HepG2 (cell line): ENCODE results near the gene CFAP206. TPM values are rescaled to one million over a fixed set of nuclear protein-coding genes. Genes with fewer than 3 reads are reported as not detected.

ENCODE experiments used
- ATAC-seq: fragments of 200-7000 bp; cut with Tn5 transposase; 3 replicates; pipeline ENCODE4 v1.9.1; 2020; ENCODE audit warnings: mild to moderate bottlenecking, moderate library complexity
- BruUV-seq: library from RNA; stranded (reverse); fragments of 400-500 nt; replicated peaks from 2 replicates; lab custom pipeline; 2021; lab: Mats Ljungman, UMichigan
- CTCF ChIA-PET: fragments of 300-600 bp; formaldehyde crosslinking; extraction: SDS; loops from one replicate; lab custom pipeline; 2021; ENCODE audit warnings: low total read pairs, inconsistent platforms, low intra/inter-chr PET ratio; lab: Yijun Ruan, JAX
- POLR2A ChIA-PET: fragments of 350-600 bp; sonication (Branson Sonifier 250); formaldehyde crosslinking; loops from one replicate; lab custom pipeline; 2020; ENCODE audit warnings: antibody characterized with exemption, inconsistent platforms; lab: Yijun Ruan, JAX
- DNase-seq: peaks from one replicate; pipeline ENCODE4 v3.0.0-alpha.2; 2015; ENCODE audit warnings: low spot score
- FAIRE-seq: peaks from 3 replicates; lab custom pipeline; 2011; peaks lifted over from hg19 to GRCh38; lab: Jason Lieb, UNC
- H2AFZ ChIP-seq: one replicate; pipeline ENCODE4 v1.6.1; 2011; ENCODE audit warnings: low read length, inconsistent platforms
- H3K27ac ChIP-seq: fragments of 300-600 bp; 3 replicates; pipeline ENCODE4 v1.8.0; 2011; ENCODE audit warnings: mixed run types, mild to moderate bottlenecking, mixed read lengths, low read length, inconsistent platforms; ENCODE audit not compliant: insufficient read depth; ENCODE audit errors: extremely low read length
- H3K27me3 ChIP-seq, 2 experiments: fragments of 200-600 bp in 1 of 2; 2 replicates in 1 of 2; 3 replicates in 1 of 2; pipeline versions ENCODE4 v1.6.0 to v1.8.0; 2011; ENCODE audit warnings: low read length in 2 of 2, mild to moderate bottlenecking in 2 of 2, moderate library complexity in 2 of 2, inconsistent platforms in 1 of 2; ENCODE audit not compliant: insufficient read depth in 2 of 2, control insufficient read depth in 1 of 2
- H3K36me3 ChIP-seq, 2 experiments: fragments of 200-600 bp in 1 of 2; replicated peaks in 1 of 2; 2 replicates in 1 of 2; 3 replicates in 1 of 2; pipeline versions ENCODE4 v1.5.1 to v1.8.0; 2011; ENCODE audit warnings: low read length in 2 of 2, inconsistent platforms in 1 of 2; ENCODE audit not compliant: insufficient read depth in 2 of 2, control insufficient read depth in 1 of 2
- H3K4me1 ChIP-seq: 2 replicates; pipeline ENCODE4 v1.5.1; 2012; ENCODE audit warnings: low read length, inconsistent platforms; ENCODE audit not compliant: insufficient read depth
- H3K4me2 ChIP-seq: 2 replicates; pipeline ENCODE4 v1.6.0; 2011; ENCODE audit warnings: low read depth, low read length, inconsistent platforms
- H3K4me3 ChIP-seq, 3 experiments: fragments of 200-600 bp in 1 of 3; sonication (generic), shearing (Covaris generic) in 1 of 3; replicated peaks in 1 of 3; 2 replicates each; pipeline ENCODE4 v1.5.1; 2011 to 2016; ENCODE audit warnings: low read length in 3 of 3, inconsistent platforms in 2 of 3, low read depth in 2 of 3, mild to moderate bottlenecking in 2 of 3, control low read depth in 1 of 3, mixed read lengths in 1 of 3; ENCODE audit not compliant: insufficient read depth in 1 of 3
- H3K79me2 ChIP-seq: one replicate; pipeline ENCODE4 v1.6.1; 2011; ENCODE audit warnings: low read length, inconsistent platforms; ENCODE audit not compliant: insufficient read depth
- H3K9ac ChIP-seq: 2 replicates; pipeline ENCODE4 v1.6.0; 2011; ENCODE audit warnings: mild to moderate bottlenecking, low read depth, low read length, inconsistent platforms; ENCODE audit not compliant: insufficient read depth
- H3K9me3 ChIP-seq: 2 replicates; pipeline ENCODE4 v1.5.1; 2012; ENCODE audit warnings: mild to moderate bottlenecking, low read length
- H4K20me1 ChIP-seq: 2 replicates; pipeline ENCODE4 v1.6.0; 2011; ENCODE audit warnings: inconsistent platforms, mild to moderate bottlenecking, low read length, moderate library complexity; ENCODE audit not compliant: insufficient read depth
- CAMTA2 ChIP-seq: sonication (generic); formaldehyde crosslinking; IDR thresholded peaks from 2 replicates; pipeline ENCODE4 v1.4.0; 2020; ENCODE audit warnings: mild to moderate bottlenecking, missing genetic modification reagents, borderline replicate concordance
- CEBPB ChIP-seq: IDR thresholded peaks from 2 replicates; pipeline ENCODE4 v1.6.1; 2011; ENCODE audit warnings: low read depth, low read length, improper control_type of control experiment, borderline replicate concordance
- MYNN ChIP-seq: sonication (generic); formaldehyde crosslinking; IDR thresholded peaks from 2 replicates; pipeline ENCODE4 v1.4.0; 2020; ENCODE audit warnings: mild to moderate bottlenecking, low read depth, missing genetic modification reagents
- NFIC ChIP-seq: IDR thresholded peaks from 2 replicates; pipeline ENCODE4 v1.6.1; 2012; ENCODE audit warnings: mild to moderate bottlenecking, low read length, inconsistent platforms
- PAWR ChIP-seq: sonication (generic); formaldehyde crosslinking; IDR thresholded peaks from 2 replicates; pipeline ENCODE4 v1.4.0; 2020; ENCODE audit warnings: missing genetic modification reagents, mild to moderate bottlenecking, borderline replicate concordance
- PHF8 ChIP-seq: sonication (generic); formaldehyde crosslinking; IDR thresholded peaks from 2 replicates; pipeline ENCODE4 v1.5.0; 2020; ENCODE audit warnings: missing genetic modification reagents
- SIX1 ChIP-seq: sonication (generic); formaldehyde crosslinking; IDR thresholded peaks from 2 replicates; pipeline ENCODE4 v1.4.0; 2020; ENCODE audit warnings: missing genetic modification reagents, borderline replicate concordance
- SNRNP70 ChIP-seq: fragments of 200-400 bp; formaldehyde crosslinking; IDR thresholded peaks from 2 replicates; pipeline ENCODE4 v1.6.1; 2017; ENCODE audit warnings: mild to moderate bottlenecking, low read depth, low read length, moderate library complexity
- SUZ12 ChIP-seq: fragments of 150-350 bp; IDR thresholded peaks from 2 replicates; pipeline ENCODE4 v1.6.1; 2014; ENCODE audit warnings: low read depth, low read length
- ZBTB38 ChIP-seq: sonication (generic); formaldehyde crosslinking; IDR thresholded peaks from 2 replicates; pipeline ENCODE4 v1.5.1; 2020; ENCODE audit warnings: mild to moderate bottlenecking, missing genetic modification reagents
- ZNF580 ChIP-seq: IDR thresholded peaks from 2 replicates; pipeline ENCODE4 v1.6.1; 2016; ENCODE audit warnings: low read depth, borderline replicate concordance
- ZNF720 ChIP-seq: sonication (generic); formaldehyde crosslinking; IDR thresholded peaks from 2 replicates; pipeline ENCODE4 v1.4.0; 2020; ENCODE audit warnings: missing genetic modification reagents
- ZNF75D ChIP-seq: sonication (generic); formaldehyde crosslinking; IDR thresholded peaks from 2 replicates; pipeline ENCODE4 v1.8.1; 2023; ENCODE audit warnings: missing genetic modification reagents, mild to moderate bottlenecking, borderline replicate concordance
- WGBS: methylation state at CpG from one replicate; pipeline ENCODE4 v1.1.6; 2017; ENCODE audit warnings: low lambda C conversion rate; 5-methylcytosine and 5-hydroxymethylcytosine counted together
- in situ Hi-C: cut with HindIII; loops from 2 replicates; pipeline ENCODE4 v1.10.0; 2017; ENCODE audit warnings: low pct_unique_long_range_greater_than_20kb; ENCODE audit not compliant: extremely low pct_ligation_motif_present
- intact Hi-C: fragments of 100-400 bp; cut with micrococcal nuclease; formaldehyde crosslinking; loops from one replicate; pipeline ENCODE4 v1.10.0; 2022; ENCODE audit not compliant: unreplicated experiment
- polyA plus RNA-seq, 8 experiments: library from polyadenylated mRNA; depleted of rRNA in 3 of 8; stranded (reverse) in 7 of 8; unstranded in 1 of 8; fragments of >200 nt; fragmentation: Illumina TruSeq in 4 of 8; extraction: Trizol in 4 of 8; gene quantifications; 2 replicates each; pipeline versions ENCODE4 v1.2.1 to v1.2.3, GENCODE V29; 2011 to 2016; ENCODE audit warnings: low read depth in 4 of 8, missing spikeins in 1 of 8, mixed read lengths in 1 of 8; ENCODE audit not compliant: insufficient read depth in 1 of 8
- total RNA-seq, 5 experiments: library from RNA; depleted of rRNA; stranded (reverse); fragments of >200 nt; fragmentation: Illumina TruSeq; extraction: Trizol; gene quantifications; 2 replicates each; pipeline ENCODE4 v1.2.3, GENCODE V29; 2016; ENCODE audit warnings: low read depth in 1 of 5
- TF ChIP-seq, protein P1 (sequence below): sonication (generic); formaldehyde crosslinking; IDR thresholded peaks from 2 replicates; pipeline ENCODE4 v1.4.0; 2020; ENCODE audit warnings: missing genetic modification reagents, borderline replicate concordance

Gene CFAP206
- total and polyA plus RNA-seq, 2 of the 13 experiments (the other 11 are each of a cell fraction or from before 2014, with no cell fraction given), result not detected

- Histone ChIP-seq H3K27ac (no peak overlapping the region), H2AFZ (no peak overlapping the region), H3K4me3 (no peak overlapping the region), H3K9me3 (no peaks in the 10 kb centered on the region), H3K4me2 (no peak overlapping the region)
- intact Hi-C loops (loop anchor here (1.0 to 5.0 kb wide), 2 partner anchors 460 to 753 kb away; no protein-coding TSS in a partner anchor), in situ Hi-C loops (no loop called here)
- BruUV-seq, result no TSS peak
- WGBS, result 96% methylated on average over 7 of the region's 7 CpGs
- ChIA-PET CTCF (no interaction called here), POLR2A (no interaction called here)
- TF ChIP-seq PHF8 (no peak), ZNF580 (no peak), MYNN (CRISPR knock-in tag) (no peak), SIX1 (CRISPR knock-in tag) (no peak), SNRNP70 (no peak), ZNF75D (CRISPR knock-in tag) (no peak), SUZ12 (no peak), CEBPB (no peak), CAMTA2 (CRISPR knock-in tag) (no peak), PAWR (CRISPR knock-in tag) (no peak), NFIC (no peak), ZBTB38 (CRISPR knock-in tag) (no peak), ZNF720 (no peak)
- TF ChIP-seq, protein P1, sequence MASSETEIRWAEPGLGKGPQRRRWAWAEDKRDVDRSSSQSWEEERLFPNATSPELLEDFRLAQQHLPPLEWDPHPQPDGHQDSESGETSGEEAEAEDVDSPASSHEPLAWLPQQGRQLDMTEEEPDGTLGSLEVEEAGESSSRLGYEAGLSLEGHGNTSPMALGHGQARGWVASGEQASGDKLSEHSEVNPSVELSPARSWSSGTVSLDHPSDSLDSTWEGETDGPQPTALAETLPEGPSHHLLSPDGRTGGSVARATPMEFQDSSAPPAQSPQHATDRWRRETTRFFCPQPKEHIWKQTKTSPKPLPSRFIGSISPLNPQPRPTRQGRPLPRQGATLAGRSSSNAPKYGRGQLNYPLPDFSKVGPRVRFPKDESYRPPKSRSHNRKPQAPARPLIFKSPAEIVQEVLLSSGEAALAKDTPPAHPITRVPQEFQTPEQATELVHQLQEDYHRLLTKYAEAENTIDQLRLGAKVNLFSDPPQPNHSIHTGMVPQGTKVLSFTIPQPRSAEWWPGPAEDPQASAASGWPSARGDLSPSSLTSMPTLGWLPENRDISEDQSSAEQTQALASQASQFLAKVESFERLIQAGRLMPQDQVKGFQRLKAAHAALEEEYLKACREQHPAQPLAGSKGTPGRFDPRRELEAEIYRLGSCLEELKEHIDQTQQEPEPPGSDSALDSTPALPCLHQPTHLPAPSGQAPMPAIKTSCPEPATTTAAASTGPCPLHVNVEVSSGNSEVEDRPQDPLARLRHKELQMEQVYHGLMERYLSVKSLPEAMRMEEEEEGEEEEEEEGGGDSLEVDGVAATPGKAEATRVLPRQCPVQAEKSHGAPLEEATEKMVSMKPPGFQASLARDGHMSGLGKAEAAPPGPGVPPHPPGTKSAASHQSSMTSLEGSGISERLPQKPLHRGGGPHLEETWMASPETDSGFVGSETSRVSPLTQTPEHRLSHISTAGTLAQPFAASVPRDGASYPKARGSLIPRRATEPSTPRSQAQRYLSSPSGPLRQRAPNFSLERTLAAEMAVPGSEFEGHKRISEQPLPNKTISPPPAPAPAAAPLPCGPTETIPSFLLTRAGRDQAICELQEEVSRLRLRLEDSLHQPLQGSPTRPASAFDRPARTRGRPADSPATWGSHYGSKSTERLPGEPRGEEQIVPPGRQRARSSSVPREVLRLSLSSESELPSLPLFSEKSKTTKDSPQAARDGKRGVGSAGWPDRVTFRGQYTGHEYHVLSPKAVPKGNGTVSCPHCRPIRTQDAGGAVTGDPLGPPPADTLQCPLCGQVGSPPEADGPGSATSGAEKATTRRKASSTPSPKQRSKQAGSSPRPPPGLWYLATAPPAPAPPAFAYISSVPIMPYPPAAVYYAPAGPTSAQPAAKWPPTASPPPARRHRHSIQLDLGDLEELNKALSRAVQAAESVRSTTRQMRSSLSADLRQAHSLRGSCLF (CRISPR knock-in tag), result no peak
- TF ChIP-seq, all 625 proteins: peak for 0
- Histone ChIP-seq H4K20me1 (no peaks in the 10 kb centered on the region), H3K36me3 (no peaks in the 10 kb centered on the region), H3K9ac (no peak overlapping the region), H3K79me2 (no peaks in the 10 kb centered on the region), H3K27me3 (no peaks in the 10 kb centered on the region), H3K4me1 (peaks cover 16% of the 10 kb centered on the region)
- FAIRE-seq, result no peak
- no peak for DNase-seq
- ATAC-seq, result no peak
Observed at GRCh38 chr6:87484491-87484890, 76.7 kb downstream of the CFAP206 start.
